HG02798 (cell line): Measurements from ENCODE around the gene POC1A.
A peak's percentile ranks its signal among the peaks of the same experiment; 100 is the strongest.

Experiments used
- ATAC-seq: cut with Tn5 transposase; IDR thresholded peaks from one replicate; pipeline ENCODE4 v1.9.1; 2021; ENCODE audit warnings: mild to moderate bottlenecking; ENCODE audit not compliant: unreplicated experiment, poor library complexity

Gene POC1A

GRCh38 chr3:52154135-52155094 is at the start of gene POC1A:
Gene POC1A (minus strand): TSS chr3:52154423. CDS start chr3:52154372, 51 bp downstream.
- ATAC-seq: peak; percentile 87

DNA sequence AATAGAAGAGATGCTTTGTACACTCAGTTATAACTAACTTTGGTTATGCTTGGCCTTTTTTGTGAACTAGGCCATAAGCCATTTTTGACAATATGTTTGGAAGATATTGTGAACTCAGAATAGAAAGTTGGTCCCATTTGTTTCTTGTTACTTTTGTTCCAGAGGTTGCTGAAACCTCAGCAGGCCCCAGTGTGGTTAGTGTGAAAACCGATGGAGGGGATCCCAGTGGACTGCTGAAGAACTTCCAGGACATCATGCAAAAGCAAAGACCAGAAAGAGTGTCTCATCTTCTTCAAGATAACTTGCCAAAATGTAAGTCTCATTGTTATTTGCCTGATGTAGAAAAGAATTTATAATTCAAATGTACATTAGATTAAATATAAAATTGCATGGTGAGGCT is 49.5 kb upstream of the POC1A start:
- no peak for ATAC-seq

- ATAC-seq: no peak
Measured at GRCh38 chr3:52202384-52203077, 48.3 kb upstream of the POC1A start.

DNA sequence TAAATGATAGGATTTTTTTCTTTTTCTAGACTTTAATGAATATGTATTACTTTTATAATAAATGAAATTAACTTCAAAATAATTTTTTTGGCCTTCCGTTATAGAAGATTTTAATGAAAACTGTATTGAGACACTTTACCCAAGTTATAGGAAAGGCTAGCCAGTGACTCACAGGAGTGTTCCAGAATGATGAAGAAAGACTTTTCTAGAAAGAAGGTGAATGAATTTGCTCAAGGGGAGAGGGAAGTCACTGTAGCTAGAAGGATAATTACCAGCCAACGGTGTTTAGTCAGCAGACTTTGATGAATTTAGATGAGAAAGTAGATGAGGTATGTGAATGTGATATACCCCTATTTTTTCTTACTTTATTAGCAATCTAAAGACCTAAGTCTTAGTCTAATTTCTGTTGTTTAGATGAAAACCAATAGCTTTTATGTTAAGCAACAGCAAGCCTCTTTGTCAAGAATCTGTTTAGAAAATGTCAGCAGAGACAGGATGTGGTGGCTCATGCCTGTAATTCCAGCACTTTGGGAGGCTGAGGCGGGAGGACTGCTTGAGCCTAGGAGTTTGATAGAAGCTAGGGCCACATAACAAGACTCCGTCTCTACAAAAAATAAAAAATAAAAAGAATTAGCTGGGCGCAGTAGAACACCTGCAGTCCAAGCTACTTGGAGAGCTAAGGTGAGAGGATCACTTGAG is 46.9 kb upstream of the POC1A start:
- ATAC-seq: no peak

- no peak for ATAC-seq
Measured at GRCh38 chr3:52198643-52199608, 44.7 kb upstream of the POC1A start.

GRCh38 chr3:52197842-52198625 is 43.8 kb upstream of the POC1A start, which contains the start of gene ALAS1:
Gene ALAS1 (plus strand): TSS chr3:52198160. CDS start chr3:52199242, 1,082 bp downstream.
- ATAC-seq: peak; percentile 82

- ATAC-seq: no peak
Measured at GRCh38 chr3:52197499-52197841, 43.2 kb upstream of the POC1A start.

GRCh38 chr3:52196977-52197376 is 42.8 kb upstream of the POC1A start:
- ATAC-seq: no peak

GRCh38 chr3:52195823-52196331 is 41.7 kb upstream of the POC1A start:
- no peak for ATAC-seq

GRCh38 chr3:52195291-52195597 is 41.0 kb upstream of the POC1A start:
- ATAC-seq: no peak

- no peak for ATAC-seq
Measured at GRCh38 chr3:52194485-52195290, 40.5 kb upstream of the POC1A start.

DNA sequence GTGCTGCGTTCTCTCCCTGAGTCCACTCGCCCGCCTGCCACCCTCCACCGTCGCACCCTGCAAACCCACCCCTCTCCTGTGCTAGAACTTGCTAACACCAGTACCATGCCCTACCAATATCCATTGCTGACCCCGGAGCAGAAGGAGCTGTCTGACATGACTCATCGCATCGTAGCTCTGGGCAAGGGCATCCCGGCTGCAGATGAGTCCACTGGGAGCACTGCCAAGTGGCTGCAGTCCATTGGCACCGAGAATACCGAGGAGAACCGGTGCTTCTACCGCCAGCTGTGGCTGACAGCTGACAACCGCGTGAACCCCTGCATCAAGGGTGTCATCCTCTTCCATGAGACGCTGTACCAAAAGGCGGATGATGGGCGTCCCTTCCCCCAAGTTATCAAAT is 38.8 kb upstream of the POC1A start:
- no peak for ATAC-seq

DNA sequence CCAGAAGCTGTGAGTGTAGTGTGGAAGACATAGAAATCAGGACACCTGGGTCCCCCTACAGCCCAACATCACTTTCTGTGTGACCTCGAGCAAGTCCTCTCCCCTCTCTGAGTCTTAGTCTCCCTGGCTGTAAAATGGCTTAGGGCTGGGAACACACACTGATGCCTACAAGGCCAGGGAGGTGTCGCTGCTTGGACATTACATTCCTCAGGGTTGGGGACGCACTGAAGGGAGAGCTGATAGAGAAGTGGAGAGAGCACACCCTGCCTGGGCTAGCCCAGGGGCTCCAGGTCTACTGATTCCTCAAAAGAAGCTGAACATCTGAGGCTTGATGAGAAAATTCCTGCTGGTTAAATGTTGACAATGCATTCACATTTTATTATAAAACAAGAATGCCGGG is 37.4 kb upstream of the POC1A start:
- ATAC-seq: no peak

GRCh38 chr3:52190294-52191074 is 36.3 kb upstream of the POC1A start:
- no peak for ATAC-seq

- no peak for ATAC-seq
Measured at GRCh38 chr3:52188556-52188955, 34.3 kb upstream of the POC1A start.

DNA sequence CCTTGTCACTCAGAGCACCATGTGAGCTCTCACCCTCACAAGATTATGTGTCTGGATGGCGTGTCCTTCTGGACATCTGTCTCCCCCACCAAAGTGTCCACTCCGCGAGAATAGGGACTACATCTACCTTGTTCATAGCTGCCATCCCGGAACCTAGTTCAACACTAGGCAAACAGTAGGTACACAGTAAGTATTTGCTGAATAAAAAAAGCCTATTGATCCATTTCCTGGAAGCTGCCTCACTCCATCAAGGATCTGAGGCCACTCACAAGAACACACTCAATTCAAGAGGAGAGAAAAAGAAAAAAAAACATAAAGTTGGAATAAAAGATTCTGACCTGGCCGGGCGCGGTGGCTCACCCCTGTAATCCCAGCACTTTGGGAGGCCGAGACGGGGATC is 32.5 kb upstream of the POC1A start:
- ATAC-seq: no peak

GRCh38 chr3:52185837-52186236 is 31.6 kb upstream of the POC1A start:
- no peak for ATAC-seq
